Measurements from ENCODE around the gene RBM38. TPM values are rescaled to one million over a fixed set of nuclear protein-coding genes. Genes with fewer than 3 reads are reported as not detected.

RBM38 gene
- total and polyA plus RNA-seq, 2 of the 13 experiments (the other 11 are each of a cell fraction or from before 2014, with no cell fraction given) = 24.2 to 34.2 TPM

- Histone ChIP-seq H3K4me1 (ENCODE audit: insufficient read depth, low read length) (peaks cover 44% of the 10 kb centered on the region), H3K9me3 (ENCODE audit: low read length) (no peaks in the 10 kb centered on the region), H2AFZ (ENCODE audit: low read length) (no peak overlapping the region), H3K79me2 (ENCODE audit: insufficient read depth, low read length) (no peaks in the 10 kb centered on the region), H3K4me2 (ENCODE audit: low read depth, low read length) (no peak overlapping the region), H3K4me3 (replicated peaks in 1 of 3; ENCODE audit: insufficient read depth in 1 of 3, low read depth in 2 of 3, low read length in 3 of 3) (no peak overlapping the region), H3K9ac (ENCODE audit: insufficient read depth, low read depth, low read length) (no peak overlapping the region), H3K36me3 (replicated peaks in 1 of 2; ENCODE audit: control insufficient read depth in 1 of 2, insufficient read depth in 2 of 2, low read length in 2 of 2) (no peaks in the 10 kb centered on the region), H4K20me1 (ENCODE audit: insufficient read depth, low read length) (no peaks in the 10 kb centered on the region; the same call in 1 of the 2 replicates), H3K27me3 (ENCODE audit: control insufficient read depth in 1 of 2, insufficient read depth in 2 of 2, low read length in 2 of 2) (peaks cover 9 to 58% of the 10 kb centered on the region in 2 experiments), H3K27ac (ENCODE audit: extremely low read length, insufficient read depth, low read length) (no peak overlapping the region)
- POLR2A ChIA-PET = no interaction called here
- intact Hi-C loops (cut with micrococcal nuclease; ENCODE audit: unreplicated experiment) = no loop called here
- no peak for ATAC-seq
- TF ChIP-seq SNAPC4 (CRISPR knock-in tag; IDR thresholded peaks at IDR 0.05) (no peak), ZNF207 (IDR thresholded peaks at IDR 0.05; ENCODE audit: borderline replicate concordance) (no peak), ZNF841 (CRISPR knock-in tag; IDR thresholded peaks at IDR 0.05; ENCODE audit: borderline replicate concordance) (no peak), ZBTB42 (CRISPR knock-in tag; IDR thresholded peaks at IDR 0.05) (no peak), BCL3 (CRISPR knock-in tag; IDR thresholded peaks at IDR 0.05) (no peak)
- 71% methylated on average over 18 of the region's 18 CpGs for WGBS (ENCODE audit: low lambda C conversion rate)
- CTCF ChIA-PET (ENCODE audit: low intra/inter-chr PET ratio, low total read pairs) = no interaction called here
- no peak for DNase-seq (ENCODE audit: low spot score)
- in situ Hi-C loops (cut with HindIII; ENCODE audit: extremely low pct_ligation_motif_present, low pct_unique_long_range_greater_than_20kb) = no loop called here
- BruUV-seq (replicated peaks) = no TSS peak
- FAIRE-seq = peak; percentile 46
Measured at GRCh38 chr20:57437672-57438330, 46.6 kb downstream of the RBM38 start.
